H1 (cell line): ENCODE data around the gene PIK3R4. TPM values are rescaled to one million over a fixed set of nuclear protein-coding genes. Genes with fewer than 3 reads are reported as not detected.

Source experiments
- ATF3 ChIP-seq: IDR thresholded peaks from 2 replicates; pipeline ENCODE4 v1.6.1; 2011; ENCODE audit warnings: low read depth, mild to moderate bottlenecking, low read length; ENCODE audit not compliant: insufficient read depth
- CHD7 ChIP-seq: fragments of 300-600 bp; sonication (generic); IDR thresholded peaks from 2 replicates; pipeline ENCODE4 v1.7.1; 2012; ENCODE audit warnings: low read length, moderate library complexity, mild to moderate bottlenecking, inconsistent platforms; ENCODE audit not compliant: insufficient replicate concordance
- CTBP2 ChIP-seq: IDR thresholded peaks from 2 replicates; pipeline ENCODE4 v1.7.0; 2011; ENCODE audit warnings: borderline replicate concordance, mild to moderate bottlenecking, moderate library complexity, mixed read lengths, low read length; ENCODE audit not compliant: insufficient read depth, insufficient read length
- E2F6 ChIP-seq: IDR thresholded peaks from 2 replicates; pipeline ENCODE4 v1.6.1; 2012; ENCODE audit warnings: inconsistent platforms
- EZH2 ChIP-seq: fragments of 200-600 bp; sonication (generic); IDR thresholded peaks from 2 replicates; pipeline ENCODE4 v1.7.1; 2012; ENCODE audit warnings: low read depth, mild to moderate bottlenecking, moderate library complexity, low read length, inconsistent platforms; ENCODE audit not compliant: severe bottlenecking
- JUN ChIP-seq: IDR thresholded peaks from 2 replicates; pipeline ENCODE4 v1.6.1; 2011; ENCODE audit warnings: low read depth, mild to moderate bottlenecking, improper control_type of control experiment, low read length
- POU5F1 ChIP-seq: IDR thresholded peaks from 2 replicates; pipeline ENCODE4 v1.6.1; 2011; ENCODE audit warnings: low read depth, mild to moderate bottlenecking, low read length, moderate library complexity
- SAP30 ChIP-seq: fragments of 300-600 bp; sonication (generic); IDR thresholded peaks from 2 replicates; pipeline ENCODE4 v1.7.1; 2012; ENCODE audit warnings: low read length, moderate library complexity, mild to moderate bottlenecking, inconsistent platforms; ENCODE audit not compliant: insufficient read depth, insufficient replicate concordance
- SP2 ChIP-seq: IDR thresholded peaks from 2 replicates; pipeline ENCODE4 v1.6.1; 2012; ENCODE audit warnings: mild to moderate bottlenecking, low read length, inconsistent platforms
- YY1 ChIP-seq: IDR thresholded peaks from 2 replicates; pipeline ENCODE4 v1.6.1; 2011; ENCODE audit warnings: low read depth, mild to moderate bottlenecking, low read length
- polyA plus RNA-seq, 7 experiments: library from polyadenylated mRNA; depleted of rRNA in 3 of 7; stranded (reverse) in 5 of 7; unstranded in 2 of 7; fragments of >200 nt in 5 of 7; fragments of 200-250 nt in 2 of 7; gene quantifications; 1 replicate in 5 of 7; 2 replicates in 1 of 7; 4 replicates in 1 of 7; pipeline versions ENCODE4 v1.2.1 to v1.2.3, GENCODE V29; 2011 to 2013; ENCODE audit warnings: missing spikeins in 2 of 7, mixed read lengths in 2 of 7
- total RNA-seq: library from RNA; stranded (reverse); fragmentation: NEBNext Ultra II Directional; extraction: Animal tissue kit (Norgen Biotek cat#: 25700); gene quantifications from 2 replicates; pipeline ENCODE4 v1.2.1, GENCODE V29; 2021

The PIK3R4 gene
- total and polyA plus RNA-seq, 2 of the 8 experiments (the other 6 are each of a cell fraction or from before 2014, with no cell fraction given), result 43.8 to 87.4 TPM

GRCh38 chr3:130687327-130687726 is 59.3 kb downstream of the PIK3R4 start (continued):
- no peak for TF ChIP-seq CHD7
- no peak for TF ChIP-seq E2F6
- TF ChIP-seq SP2, result no peak
- TF ChIP-seq SAP30, result no peak
- no peak for TF ChIP-seq EZH2
- TF ChIP-seq POU5F1, result no peak
- no peak for TF ChIP-seq CTBP2
- no peak for TF ChIP-seq JUN
- no peak for TF ChIP-seq ATF3
- no peak for TF ChIP-seq YY1
